SU-DHL-6 (cell line): ENCODE results near the gene JCAD.

Experiments used
- EZH2phosphoT487 ChIP-seq: fragments of 200-600 bp; sonication (generic), shearing (Covaris generic); conservative IDR thresholded peaks from 2 replicates; pipeline ENCODE4 v1.6.1; 2018; ENCODE audit warnings: mild to moderate bottlenecking, antibody characterized with exemption, low read length, moderate library complexity, mixed read lengths
- TF ChIP-seq, protein P1 (sequence below): fragments of 200-600 bp; sonication (generic); IDR thresholded peaks from one replicate; pipeline ENCODE4 v1.5.1; 2017; ENCODE audit warnings: antibody characterized with exemption, mild to moderate bottlenecking, low read length, moderate library complexity; ENCODE audit not compliant: insufficient read depth, poor library complexity, severe bottlenecking

GRCh38 chr10:30000802-30001571, 58.4 kb downstream of the JCAD start:
- TF ChIP-seq, protein P1, sequence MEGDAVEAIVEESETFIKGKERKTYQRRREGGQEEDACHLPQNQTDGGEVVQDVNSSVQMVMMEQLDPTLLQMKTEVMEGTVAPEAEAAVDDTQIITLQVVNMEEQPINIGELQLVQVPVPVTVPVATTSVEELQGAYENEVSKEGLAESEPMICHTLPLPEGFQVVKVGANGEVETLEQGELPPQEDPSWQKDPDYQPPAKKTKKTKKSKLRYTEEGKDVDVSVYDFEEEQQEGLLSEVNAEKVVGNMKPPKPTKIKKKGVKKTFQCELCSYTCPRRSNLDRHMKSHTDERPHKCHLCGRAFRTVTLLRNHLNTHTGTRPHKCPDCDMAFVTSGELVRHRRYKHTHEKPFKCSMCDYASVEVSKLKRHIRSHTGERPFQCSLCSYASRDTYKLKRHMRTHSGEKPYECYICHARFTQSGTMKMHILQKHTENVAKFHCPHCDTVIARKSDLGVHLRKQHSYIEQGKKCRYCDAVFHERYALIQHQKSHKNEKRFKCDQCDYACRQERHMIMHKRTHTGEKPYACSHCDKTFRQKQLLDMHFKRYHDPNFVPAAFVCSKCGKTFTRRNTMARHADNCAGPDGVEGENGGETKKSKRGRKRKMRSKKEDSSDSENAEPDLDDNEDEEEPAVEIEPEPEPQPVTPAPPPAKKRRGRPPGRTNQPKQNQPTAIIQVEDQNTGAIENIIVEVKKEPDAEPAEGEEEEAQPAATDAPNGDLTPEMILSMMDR: no peak
- TF ChIP-seq EZH2phosphoT487: no peak
